GM18867 (cell line): ENCODE measurements around the gene GNG10.
"Not testable (repeated sequence)": the region's sequence is repeated elsewhere in the genome, so short reads cannot be mapped to it uniquely, and the experiment has no call there.

Experiments
- ATAC-seq: cut with Tn5 transposase; IDR thresholded peaks from one replicate; pipeline ENCODE4 v1.9.1; 2021; ENCODE audit warnings: mild to moderate bottlenecking, moderate library complexity; ENCODE audit not compliant: unreplicated experiment

Gene GNG10

GRCh38 chr9:111661150-111661801 lies at the start of gene GNG10:
TSS of gene GNG10 (plus strand) at chr9:111661605. CDS start at chr9:111661635, 30 bp downstream.
- peak; percentile 94 for ATAC-seq

DNA sequence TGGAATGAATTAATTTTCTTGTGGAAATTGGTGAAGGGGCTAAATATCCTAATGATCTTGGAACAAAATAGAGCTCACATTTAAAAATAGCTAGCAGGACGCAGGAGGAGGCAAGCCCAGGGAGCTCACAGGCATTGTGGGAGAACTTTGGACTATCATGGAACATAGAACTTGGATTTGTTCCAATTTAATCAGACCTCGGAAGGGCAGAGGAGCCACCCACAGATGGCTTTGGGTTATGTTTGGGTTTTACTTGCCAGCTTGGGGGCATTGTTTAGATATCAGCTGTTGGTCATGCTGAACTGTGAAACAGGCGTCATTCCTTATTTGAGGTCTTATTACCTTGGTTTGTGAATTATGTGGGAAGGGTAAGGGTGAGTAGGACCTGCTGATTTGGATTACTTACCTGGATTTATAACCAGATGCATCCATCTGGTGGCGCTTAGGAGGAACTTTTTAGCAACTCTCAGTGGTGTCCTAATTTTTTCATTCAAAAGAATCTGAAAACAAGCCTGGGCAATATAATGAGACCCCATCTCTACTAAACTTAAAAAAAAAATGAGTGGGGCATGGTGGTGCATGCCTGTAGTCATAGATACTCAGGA lies 47.9 kb upstream of the GNG10 start:
- ATAC-seq, result no peak

DNA sequence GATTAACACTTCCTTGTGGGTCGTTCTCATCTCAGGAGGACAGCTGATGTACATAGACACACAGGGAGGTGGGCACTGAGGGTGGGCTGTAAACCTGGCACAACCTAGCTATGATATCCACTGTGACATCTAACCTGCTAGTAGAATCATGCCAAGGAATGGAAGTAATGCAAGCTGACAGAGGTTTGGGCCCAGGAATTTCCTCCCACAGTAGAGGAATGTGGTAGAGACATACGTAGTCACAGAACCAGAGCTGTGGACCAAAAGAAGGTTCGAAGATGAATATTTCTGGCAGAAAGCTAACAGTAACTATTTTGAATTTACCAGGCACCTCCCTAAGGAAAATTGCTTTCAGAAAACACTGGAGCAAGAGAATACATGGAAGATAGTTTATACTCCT lies 45.5 kb upstream of the GNG10 start:
- ATAC-seq, result no peak

DNA sequence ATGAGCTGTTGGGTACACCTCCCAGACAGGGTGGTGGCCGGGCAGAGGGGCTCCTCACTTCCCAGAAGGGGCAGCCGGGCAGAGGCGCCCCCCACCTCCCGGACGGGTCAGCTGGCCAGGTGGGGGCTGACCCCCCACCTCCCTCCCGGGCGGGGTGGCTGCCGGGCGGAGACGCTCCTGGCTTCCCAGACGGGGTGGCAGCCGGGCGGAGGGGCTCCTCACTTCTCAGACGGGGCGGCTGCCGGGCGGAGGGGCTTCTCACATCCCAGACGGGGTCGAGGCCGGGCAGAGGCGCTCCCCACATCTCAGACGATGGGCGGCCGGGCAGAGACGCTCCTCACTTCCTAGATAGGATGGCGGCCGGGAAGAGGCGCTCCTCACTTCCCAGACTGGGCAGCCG lies 44.1 kb upstream of the GNG10 start:
- ATAC-seq, result not testable (repeated sequence)

GRCh38 chr9:111621895-111622480 lies 39.4 kb upstream of the GNG10 start:
- peak; percentile 59 for ATAC-seq

- ATAC-seq, result no peak
These were observed 38.8 kb upstream of the GNG10 start for GRCh38 chr9:111622626-111623025.

DNA sequence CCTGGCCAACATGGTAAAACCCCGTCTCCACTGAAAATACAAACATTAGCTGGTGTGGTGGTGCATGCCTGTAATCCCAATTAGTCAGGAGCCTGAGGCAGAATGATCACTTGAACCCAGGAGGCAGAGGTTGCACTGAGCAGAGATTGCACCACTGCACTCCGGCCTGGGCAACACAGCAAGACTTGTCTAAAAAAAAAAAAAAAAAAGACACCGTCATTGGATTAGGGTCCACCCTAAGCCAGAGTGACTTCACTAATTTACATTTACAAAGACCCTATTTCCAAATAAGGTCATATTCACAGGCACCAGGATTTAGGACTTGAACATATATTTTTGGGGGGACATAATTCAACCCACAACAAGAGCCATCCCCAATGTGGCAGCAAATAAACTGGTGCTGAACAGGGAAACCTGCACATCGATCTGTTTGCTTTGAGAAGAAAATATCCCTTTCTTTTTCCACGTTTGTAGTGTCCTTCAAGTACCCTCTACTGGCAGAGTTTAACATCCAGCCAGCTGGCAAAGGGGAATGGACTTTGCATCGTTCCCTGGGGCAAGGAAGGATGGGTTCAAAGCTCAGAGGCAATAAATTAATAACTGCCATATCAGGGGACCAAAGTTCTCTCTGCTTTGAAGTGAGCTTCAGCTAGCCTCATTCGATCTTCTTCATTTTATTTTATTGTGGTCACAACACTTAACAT lies 34.0 kb upstream of the GNG10 start:
- ATAC-seq, result no peak

- ATAC-seq, result no peak
These were observed 33.0 kb upstream of the GNG10 start for GRCh38 chr9:111628411-111628810.

DNA sequence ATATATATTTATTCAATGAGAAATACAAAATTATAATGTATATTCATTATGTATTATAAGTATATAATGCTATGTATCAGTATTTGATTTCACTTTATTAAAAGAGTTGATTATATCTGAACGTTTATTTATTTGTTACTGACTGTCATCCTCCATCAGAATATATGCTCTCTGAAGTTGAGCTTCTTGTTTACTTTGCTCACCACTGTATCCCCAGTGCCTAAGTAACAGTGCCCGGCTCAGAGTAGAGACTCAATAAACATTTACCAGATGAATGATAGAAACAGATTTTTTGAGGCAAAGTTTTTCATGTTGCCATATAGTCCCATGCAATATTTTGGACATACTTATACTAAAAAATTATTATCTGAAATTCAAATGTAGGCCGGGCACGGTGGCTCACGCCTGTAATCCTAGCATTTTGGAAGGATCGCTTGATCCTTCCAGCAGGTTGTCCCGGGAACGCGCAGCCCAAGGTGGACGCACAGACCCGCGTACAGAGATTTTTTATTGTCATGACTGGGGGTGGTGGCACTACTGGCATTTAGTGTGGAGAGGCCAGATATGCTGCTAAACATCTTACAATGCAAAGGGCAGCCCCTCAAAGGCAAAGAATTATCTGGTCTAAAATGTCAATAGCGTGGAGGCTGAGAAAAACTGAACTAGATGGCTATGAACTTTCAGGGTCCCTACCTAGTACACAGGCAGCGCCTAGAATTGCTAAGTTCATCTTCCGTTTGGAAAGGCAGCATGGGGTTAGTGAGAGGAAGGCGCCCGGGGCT lies 31.0 kb upstream of the GNG10 start:
- ATAC-seq, result peak; percentile 27

DNA sequence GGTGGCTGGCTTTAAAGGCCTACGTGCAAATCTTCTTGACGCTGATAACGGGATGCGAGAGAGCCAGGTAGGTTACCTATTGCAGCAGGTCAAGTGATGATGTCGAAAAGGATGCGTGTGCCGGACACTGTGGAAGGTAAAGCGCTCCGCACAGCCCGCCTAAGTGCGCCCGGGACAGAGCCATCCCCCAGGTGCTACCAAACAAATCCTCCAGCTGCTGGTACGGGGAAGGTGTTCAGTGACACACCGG lies 30.5 kb upstream of the GNG10 start:
- ATAC-seq, result no peak

GRCh38 chr9:111631214-111631971 lies 30.0 kb upstream of the GNG10 start, which contains the start of gene DNAJC25:
TSS of gene DNAJC25 (plus strand) at chr9:111631334. CDS start at chr9:111631408, 74 bp downstream.
- ATAC-seq, result peak; percentile 97

GRCh38 chr9:111632060-111632459 lies 29.3 kb upstream of the GNG10 start:
- no peak for ATAC-seq

DNA sequence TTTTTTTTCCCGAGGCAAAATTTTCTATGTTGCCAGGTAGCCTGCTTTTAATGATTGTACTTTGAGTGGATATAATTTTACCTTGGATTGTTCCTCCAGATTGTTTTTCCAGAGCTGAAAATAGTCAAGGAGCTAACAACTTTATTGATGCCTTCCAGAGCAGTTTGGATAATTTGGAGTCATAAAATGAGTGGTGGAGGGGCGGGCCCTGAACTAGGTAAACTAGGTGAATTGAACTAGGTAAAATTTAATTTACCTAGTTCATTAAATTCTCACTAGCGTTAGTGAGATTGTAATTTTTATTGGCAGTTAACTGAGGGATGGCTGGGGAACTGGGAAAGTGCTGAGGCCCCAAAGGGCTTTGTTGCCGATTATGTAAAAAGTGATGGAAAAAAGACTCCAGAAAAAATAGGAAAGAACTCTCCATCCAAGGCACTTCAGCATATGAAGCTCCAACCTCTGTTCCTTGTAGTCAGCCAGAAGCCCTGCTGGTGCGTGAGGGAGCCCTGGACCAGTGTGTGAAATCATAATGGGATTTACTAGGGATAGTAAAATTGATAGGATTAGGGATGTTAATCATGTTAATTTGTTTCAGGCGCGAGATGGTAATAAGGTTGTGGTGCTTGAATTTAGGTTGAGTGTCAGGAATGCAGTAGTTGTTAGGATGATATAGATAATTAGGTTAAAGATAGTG lies 28.6 kb upstream of the GNG10 start:
- no peak for ATAC-seq

- ATAC-seq, result no peak
These were observed 28.0 kb upstream of the GNG10 start for GRCh38 chr9:111633389-111633736.

DNA sequence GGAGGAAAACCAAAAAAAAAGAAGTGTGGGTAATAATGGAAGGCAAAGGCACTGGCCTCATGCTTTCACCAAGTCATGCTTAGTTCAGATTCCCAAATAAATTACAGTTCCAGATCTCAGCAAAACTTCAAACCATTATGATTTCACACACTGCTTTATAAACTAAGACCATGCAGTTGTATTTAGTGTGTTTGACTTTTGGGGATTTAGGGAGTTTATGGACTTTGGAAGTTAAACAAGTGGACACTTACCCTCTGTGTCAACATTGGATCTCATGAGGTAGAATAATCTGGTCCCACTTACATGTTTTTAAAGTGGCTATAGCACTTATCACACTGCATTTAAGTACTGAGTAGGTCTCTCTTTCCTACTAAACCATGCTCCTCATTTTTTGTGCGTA lies 26.5 kb upstream of the GNG10 start:
- ATAC-seq, result no peak

- ATAC-seq, result no peak
These were observed 23.9 kb upstream of the GNG10 start for GRCh38 chr9:111637421-111637950.

DNA sequence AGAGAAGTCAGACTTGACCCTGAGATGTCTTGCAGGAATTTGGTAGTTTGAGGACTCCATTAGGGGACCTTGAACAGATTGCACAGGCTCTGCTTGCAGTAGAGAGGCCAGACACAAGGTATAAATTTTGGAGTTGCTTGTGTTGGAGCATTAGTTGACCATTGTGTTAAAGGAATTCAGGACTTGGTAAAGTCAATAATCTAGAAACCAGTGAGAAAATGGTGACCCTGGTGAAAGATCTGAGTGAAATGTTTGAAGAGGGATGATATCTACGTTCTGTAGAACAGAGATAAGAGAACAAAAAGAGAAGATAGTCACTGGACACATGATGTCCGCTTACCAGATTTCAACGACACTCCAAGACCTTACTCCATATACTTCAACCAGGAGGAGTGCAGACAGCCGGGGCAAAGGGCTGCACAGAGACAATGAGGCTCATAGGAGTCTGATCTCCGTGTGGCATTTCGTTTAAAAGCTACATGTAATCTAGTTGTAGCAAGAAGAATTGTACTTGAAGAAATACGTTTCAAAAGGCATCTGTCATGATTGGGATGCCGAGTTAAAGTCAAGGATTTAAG lies 17.1 kb upstream of the GNG10 start:
- no peak for ATAC-seq

DNA sequence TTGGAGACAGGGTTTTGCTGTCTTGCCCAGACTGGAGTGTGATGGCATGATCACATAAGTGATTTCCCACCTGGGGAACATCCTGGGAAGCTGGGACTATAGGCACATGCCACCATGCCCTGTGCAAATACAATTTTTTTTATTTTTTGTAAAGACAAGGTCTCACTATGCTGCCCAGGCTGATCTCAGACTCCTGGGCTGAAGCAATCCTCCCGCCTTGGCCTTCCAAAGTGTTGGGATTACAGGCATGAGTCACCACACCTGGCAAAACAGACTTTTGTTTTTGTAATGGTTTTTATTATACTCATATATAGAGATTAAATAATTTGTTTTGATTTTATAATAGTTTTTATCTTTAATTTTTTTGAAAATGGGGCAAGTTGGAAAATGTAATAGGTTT lies 15.6 kb upstream of the GNG10 start:
- no peak for ATAC-seq

DNA sequence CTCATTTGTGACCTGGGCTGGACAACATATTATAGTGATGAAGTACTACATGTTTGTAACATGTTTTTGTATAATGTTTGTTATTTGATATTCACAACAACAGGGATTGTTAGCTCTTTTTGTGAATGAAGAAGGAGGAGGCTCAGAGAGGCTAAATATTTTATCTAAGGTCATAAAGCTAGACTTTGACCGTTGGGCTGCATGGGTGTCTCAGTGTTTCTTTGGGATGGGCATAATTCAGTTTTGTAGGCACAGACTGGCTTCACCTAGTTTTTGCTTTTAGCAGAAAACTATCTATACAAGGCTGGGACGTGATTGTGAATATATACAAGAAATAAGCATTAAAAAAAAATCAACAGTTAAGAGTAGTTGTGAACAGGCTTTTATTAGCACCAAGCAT lies 15.0 kb upstream of the GNG10 start:
- no peak for ATAC-seq
